ENCODE measurements around the gene TP73.

Gene TP73

GRCh38 chr1:3654549-3655281 is 2.4 kb downstream of the TP73 start:
- DNase-seq: no peak

GRCh38 chr1:3656450-3657095 is 4.3 kb downstream of the TP73 start:
- DNase-seq: peak in 1 of 5 donors; percentile 51

- DNase-seq: no peak
Measured at GRCh38 chr1:3657096-3657475, 4.8 kb downstream of the TP73 start.

GRCh38 chr1:3657578-3658230 is 5.4 kb downstream of the TP73 start:
- DNase-seq: no peak

- DNase-seq: no peak
Measured at GRCh38 chr1:3658231-3658615, 5.9 kb downstream of the TP73 start.

GRCh38 chr1:3659093-3659492 is 6.8 kb downstream of the TP73 start:
- no peak for DNase-seq

- no peak for DNase-seq
Measured at GRCh38 chr1:3660704-3661103, 8.4 kb downstream of the TP73 start.

- DNase-seq: no peak
Measured at GRCh38 chr1:3661631-3662030, 9.3 kb downstream of the TP73 start.

- no peak for DNase-seq
Measured at GRCh38 chr1:3662080-3662671, 9.9 kb downstream of the TP73 start.

GRCh38 chr1:3663999-3664699 is 11.8 kb downstream of the TP73 start:
- DNase-seq: no peak

- no peak for DNase-seq
Measured at GRCh38 chr1:3664700-3665375, 12.5 kb downstream of the TP73 start.

- DNase-seq: no peak
Measured at GRCh38 chr1:3668148-3668547, 15.8 kb downstream of the TP73 start.

- peak in 1 of 5 donors; percentile 8 for DNase-seq
Measured at GRCh38 chr1:3668585-3669300, 16.4 kb downstream of the TP73 start.

GRCh38 chr1:3669421-3669821 is 17.1 kb downstream of the TP73 start:
- DNase-seq: peak in 1 of 5 donors; percentile 7

GRCh38 chr1:3669971-3670431 is 17.7 kb downstream of the TP73 start:
- DNase-seq: no peak

GRCh38 chr1:3670823-3671265 is 18.5 kb downstream of the TP73 start:
- DNase-seq: peak in 2 of 5 donors; percentile 0 to 3

GRCh38 chr1:3671371-3672180 is 19.3 kb downstream of the TP73 start:
- DNase-seq: peak in 3 of 5 donors; percentile 1 to 7 (median 5)

GRCh38 chr1:3672231-3672970 is 20.1 kb downstream of the TP73 start:
- peak in 2 of 5 donors; percentile 4 to 10 for DNase-seq

GRCh38 chr1:3672971-3673361 is 20.6 kb downstream of the TP73 start:
- peak in 1 of 5 donors; percentile 6 for DNase-seq
